HCT116 (cell line): Measurements from ENCODE around the gene GALNT5. TPM values are rescaled to one million over a fixed set of nuclear protein-coding genes. Genes with fewer than 3 reads are reported as not detected.

Source experiments
- ATAC-seq: fragments of 200-7000 bp; cut with Tn5 transposase; 2 replicates; pipeline ENCODE4 v1.9.1; 2020; ENCODE audit warnings: mild to moderate bottlenecking, moderate library complexity
- BruUV-seq: library from RNA; stranded (reverse); fragments of 400-500 nt; replicated peaks from 2 replicates; lab custom pipeline; 2021; lab: Mats Ljungman, UMichigan
- CTCF ChIA-PET: fragments of 300-600 bp; sonication (Branson Sonifier 250); formaldehyde crosslinking; loops from one replicate; lab custom pipeline; 2021; ENCODE audit warnings: antibody characterized with exemption; lab: Charles Lee
- POLR2A ChIA-PET: fragments of 300-600, 350-600 bp; sonication (Branson Sonifier 250); formaldehyde crosslinking; loops from one replicate; lab custom pipeline; 2021; ENCODE audit warnings: antibody characterized with exemption; lab: Charles Lee
- RAD21 ChIA-PET, 2 experiments: fragments of 300-600 bp; sonication (Branson Sonifier 250); formaldehyde crosslinking; loops; one replicate each; lab custom pipeline; 2023; ENCODE audit warnings: low total read pairs in 2 of 2; ENCODE audit not compliant: uncharacterized antibody in 2 of 2, unreplicated experiment in 2 of 2, low non-redundant PET in 1 of 2; lab: Charles Lee
- DNase-seq: peaks from one replicate; pipeline ENCODE4 v3.0.0-alpha.2; 2010; ENCODE audit warnings: low read depth, low spot score
- H2AFZ ChIP-seq: fragments of 200-600 bp; shearing (Covaris generic), sonication (generic); 2 replicates; pipeline ENCODE4 v1.6.1; 2017; ENCODE audit warnings: low read depth, mixed run types, mixed read lengths, antibody characterized with exemption, low read length; ENCODE audit not compliant: poor library complexity, severe bottlenecking
- H3K27ac ChIP-seq: 2 replicates; pipeline ENCODE4 v1.5.1; 2012; ENCODE audit warnings: low read depth, low read length
- H3K27me3 ChIP-seq: fragments of 200-600 bp; sonication (generic); 2 replicates; pipeline ENCODE4 v1.6.1; 2016; ENCODE audit warnings: mixed run types, low read length, mixed read lengths; ENCODE audit not compliant: insufficient read depth
- H3K36me3 ChIP-seq, 2 experiments: fragments of 200-500 bp in 1 of 2; fragments of 200-600 bp in 1 of 2; sonication (Bioruptor generic) in 1 of 2; sonication (generic) in 1 of 2; 2 replicates each; pipeline versions ENCODE4 v1.5.1 to v1.6.1; 2014 to 2016; ENCODE audit warnings: low read length in 2 of 2, inconsistent platforms in 1 of 2, mixed read lengths in 1 of 2, mixed run types in 1 of 2; ENCODE audit not compliant: insufficient read depth in 2 of 2, control insufficient read depth in 1 of 2
- H3K4me1 ChIP-seq, 2 experiments: fragments of 200-600 bp in 1 of 2; sonication (generic) in 1 of 2; 2 replicates each; pipeline versions ENCODE4 v1.5.1 to v1.6.1; 2012 to 2017; ENCODE audit warnings: low read length in 2 of 2, inconsistent platforms in 1 of 2, mild to moderate bottlenecking in 1 of 2, mixed read lengths in 1 of 2, mixed run types in 1 of 2, moderate library complexity in 1 of 2; ENCODE audit not compliant: insufficient read depth in 2 of 2, control insufficient read depth in 1 of 2
- H3K4me2 ChIP-seq: fragments of 200-600 bp; sonication (generic); 2 replicates; pipeline ENCODE4 v1.6.1; 2017; ENCODE audit warnings: mixed run types, low read length, mixed read lengths
- H3K4me3 ChIP-seq, 2 experiments: fragments of 200-600 bp in 1 of 2; sonication (generic) in 1 of 2; replicated peaks in 1 of 2; 2 replicates each; pipeline ENCODE4 v1.5.1; 2011 to 2016; ENCODE audit warnings: low read length in 2 of 2, control low read depth in 1 of 2, low read depth in 1 of 2, mild to moderate bottlenecking in 1 of 2, mixed read lengths in 1 of 2, mixed run types in 1 of 2
- H3K79me2 ChIP-seq: fragments of 200-600 bp; sonication (generic); 2 replicates; pipeline ENCODE4 v1.6.1; 2017; ENCODE audit warnings: mild to moderate bottlenecking, mixed run types, low read length, moderate library complexity, mixed read lengths; ENCODE audit not compliant: insufficient read depth
- H3K9ac ChIP-seq: fragments of 200-600 bp; sonication (generic); 2 replicates; pipeline ENCODE4 v1.6.1; 2016; ENCODE audit warnings: low read length, mixed read lengths
- H3K9me2 ChIP-seq: fragments of 200-600 bp; sonication (generic), shearing (Covaris generic); 2 replicates; pipeline ENCODE4 v1.6.1; 2017; ENCODE audit warnings: mixed run types, mild to moderate bottlenecking, moderate library complexity; ENCODE audit not compliant: insufficient read depth
- H3K9me3 ChIP-seq, 2 experiments: fragments of 200-500 bp in 1 of 2; fragments of 200-600 bp in 1 of 2; sonication (Bioruptor generic) in 1 of 2; sonication (generic) in 1 of 2; 2 replicates each; pipeline ENCODE4 v1.6.1; 2014 to 2017; ENCODE audit warnings: low read length in 2 of 2, mixed read lengths in 2 of 2, inconsistent platforms in 1 of 2, low read depth in 1 of 2, mild to moderate bottlenecking in 1 of 2, mixed run types in 1 of 2, moderate library complexity in 1 of 2; ENCODE audit not compliant: control insufficient read depth in 1 of 2, insufficient read depth in 1 of 2
- H4K20me1 ChIP-seq: fragments of 200-600 bp; sonication (generic), shearing (Covaris generic); 2 replicates; pipeline ENCODE4 v1.6.1; 2017; ENCODE audit warnings: mixed run types, mild to moderate bottlenecking, moderate library complexity; ENCODE audit not compliant: insufficient read depth
- CTCF ChIP-seq, 3 experiments: fragments of 200-600 bp in 1 of 3; sonication (generic) in 1 of 3; IDR thresholded peaks in 2 of 3; conservative IDR thresholded peaks in 1 of 3; 2 replicates each; pipeline ENCODE4 v1.5.1; 2012 to 2017; ENCODE audit warnings: low read depth in 2 of 3, low read length in 2 of 3, antibody characterized with exemption in 1 of 3, borderline replicate concordance in 1 of 3, control low read depth in 1 of 3, mild to moderate bottlenecking in 1 of 3, mixed read lengths in 1 of 3, mixed run types in 1 of 3, moderate library complexity in 1 of 3; ENCODE audit not compliant: insufficient read depth in 1 of 3
- EGR1 ChIP-seq: IDR thresholded peaks from 2 replicates; pipeline ENCODE4 v1.6.1; 2012; ENCODE audit warnings: low read depth
- ELF1 ChIP-seq: IDR thresholded peaks from 2 replicates; pipeline ENCODE4 v1.6.1; 2012; ENCODE audit warnings: low read depth, borderline replicate concordance
- EZH2phosphoT487 ChIP-seq: fragments of 200-600 bp; IDR thresholded peaks from 2 replicates; pipeline ENCODE4 v1.6.1; 2018; ENCODE audit warnings: antibody characterized with exemption, borderline replicate concordance
- FOSL1 ChIP-seq: IDR thresholded peaks from 2 replicates; pipeline ENCODE4 v1.6.1; 2012; ENCODE audit warnings: low read depth
- JUND ChIP-seq: IDR thresholded peaks from 2 replicates; pipeline ENCODE4 v1.6.1; 2012
- MAX ChIP-seq: IDR thresholded peaks from 2 replicates; pipeline ENCODE4 v1.6.1; 2012
- POLR2A ChIP-seq: IDR thresholded peaks from 2 replicates; pipeline ENCODE4 v1.7.0; 2011; ENCODE audit warnings: borderline replicate concordance; ENCODE audit not compliant: insufficient read depth, insufficient read length; ENCODE audit errors: extremely low read depth
- RAD21 ChIP-seq: IDR thresholded peaks from 2 replicates; pipeline ENCODE4 v1.6.1; 2012; ENCODE audit warnings: low read depth, mild to moderate bottlenecking
- SIN3A ChIP-seq: IDR thresholded peaks from 2 replicates; pipeline ENCODE4 v1.6.1; 2012; ENCODE audit warnings: low read depth
- SP1 ChIP-seq: IDR thresholded peaks from 2 replicates; pipeline ENCODE4 v1.6.1; 2012; ENCODE audit warnings: low read depth
- SRF ChIP-seq: IDR thresholded peaks from 2 replicates; pipeline ENCODE4 v1.6.1; 2012; ENCODE audit warnings: low read depth
- YY1 ChIP-seq: IDR thresholded peaks from 2 replicates; pipeline ENCODE4 v1.6.1; 2011; ENCODE audit warnings: low read length, low read depth, moderate library complexity, mild to moderate bottlenecking; ENCODE audit not compliant: insufficient replicate concordance; ENCODE audit errors: extremely low read depth
- ZFX ChIP-seq: fragments of 450-650 bp; IDR thresholded peaks from 2 replicates; pipeline ENCODE4 v1.6.1; 2017
- intact Hi-C: fragments of 100-400 bp; cut with micrococcal nuclease; formaldehyde crosslinking; loops from 2 replicates; pipeline ENCODE4 v1.10.0; 2022
- total RNA-seq: library from RNA; stranded (reverse); gene quantifications from one replicate; pipeline ENCODE4 v1.2.1, GENCODE V29; 2021; ENCODE audit not compliant: unreplicated experiment
- TF ChIP-seq, protein P1 (sequence below): IDR thresholded peaks from 2 replicates; pipeline ENCODE4 v1.6.1; 2012

Gene GALNT5
- total RNA-seq, 1 experiment from 2014 or later: 3.9 TPM

- Histone ChIP-seq H3K4me1 (no peaks in the 10 kb centered on the region), H3K4me3 (no peak overlapping the region), H4K20me1 (no peaks in the 10 kb centered on the region), H3K9ac (no peak overlapping the region), H3K27ac (no peak overlapping the region), H3K4me2 (no peak overlapping the region), H3K27me3 (no peaks in the 10 kb centered on the region), H3K79me2 (no peaks in the 10 kb centered on the region), H3K36me3 (no peaks in the 10 kb centered on the region), H3K9me3 (no peaks in the 10 kb centered on the region), H2AFZ (no peak overlapping the region), H3K9me2 (no peaks in the 10 kb centered on the region)
- DNase-seq (no peak), ATAC-seq (no peak)
- BruUV-seq: no TSS peak
- TF ChIP-seq POLR2A: no peak
- ChIA-PET RAD21 (no interaction called here), CTCF (interaction anchor here (0.7 kb wide), 1 partner anchor 10 kb away, joined by 3 read pairs; no protein-coding TSS in a partner anchor), POLR2A (no interaction called here)
- intact Hi-C loops: no loop called here
These were observed 35.3 kb downstream of the GALNT5 start for GRCh38 chr2:157292853-157293252.

- no peak overlapping the region for H3K4me3 ChIP-seq
- TF ChIP-seq JUND (no peak), CTCF (IDR thresholded peaks at IDR 0.05 in 2 of 3, conservative IDR thresholded peaks at IDR 0.05 in 1 of 3; ENCODE audit: borderline replicate concordance in 1 of 3, insufficient read depth in 1 of 3, low read depth in 2 of 3, low read length in 2 of 3) (no peak), FOSL1 (no peak), SIN3A (no peak), SP1 (no peak), MAX (no peak), SRF (no peak), ELF1 (no peak), EGR1 (no peak), EZH2phosphoT487 (no peak), RAD21 (no peak), YY1 (no peak), POLR2A (no peak), ZFX (no peak)
- TF ChIP-seq, protein P1, sequence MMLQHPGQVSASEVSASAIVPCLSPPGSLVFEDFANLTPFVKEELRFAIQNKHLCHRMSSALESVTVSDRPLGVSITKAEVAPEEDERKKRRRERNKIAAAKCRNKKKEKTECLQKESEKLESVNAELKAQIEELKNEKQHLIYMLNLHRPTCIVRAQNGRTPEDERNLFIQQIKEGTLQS: no peak
- TF ChIP-seq, all 23 proteins: peak for 0
These were observed 39.0 kb downstream of the GALNT5 start for GRCh38 chr2:157296490-157296889.

More at GRCh38 chr2:157296490-157296889, 39.0 kb downstream of the GALNT5 start:
- Histone ChIP-seq H2AFZ (no peak overlapping the region), H3K9me2 (no peaks in the 10 kb centered on the region), H3K27ac (no peak overlapping the region), H3K79me2 (no peaks in the 10 kb centered on the region), H3K9ac (no peak overlapping the region), H3K4me1 (no peaks in the 10 kb centered on the region), H3K36me3 (no peaks in the 10 kb centered on the region), H3K4me2 (no peak overlapping the region), H3K27me3 (no peaks in the 10 kb centered on the region), H4K20me1 (no peaks in the 10 kb centered on the region), H3K9me3 (no peaks in the 10 kb centered on the region)
- intact Hi-C loops: no loop called here
- RAD21 ChIA-PET: no interaction called here
- ATAC-seq: no peak
- POLR2A ChIA-PET: no interaction called here
- CTCF ChIA-PET: no interaction called here
- DNase-seq: no peak
- BruUV-seq: no TSS peak
